ENCODE results near the gene SPRYD3. TPM values are rescaled to one million over a fixed set of nuclear protein-coding genes. Genes with fewer than 3 reads are reported as not detected.

SPRYD3 gene
- total RNA-seq, 2 donors from 2014 or later = 34.3 to 51.3 TPM

- DNase-seq (no peak), ATAC-seq (no peak)
- intact Hi-C loops (cut with DNase I) = loop anchor here (2.0 to 10.0 kb wide), 4 partner anchors 31 to 227 kb away; partner anchors contain the start of genes MYG1 (in 1 of the 2) and PFDN5 (in 1 of the 2)
Observed at GRCh38 chr12:53067074-53067992, 11.9 kb downstream of the SPRYD3 start.

- DNase-seq (peak; percentile 86), ATAC-seq (peak; percentile 44 to 71)
- intact Hi-C loops (cut with DNase I) = loop anchor here (2.0 to 10.0 kb wide), 4 partner anchors 33 to 229 kb away; partner anchors contain the start of genes MYG1 (in 1 of the 2) and PFDN5 (in 1 of the 2)
Observed at GRCh38 chr12:53065975-53066931, 12.9 kb downstream of the SPRYD3 start.

- ATAC-seq = peak in 1 of 2 donors; percentile 1
- intact Hi-C loops (cut with DNase I) = loop anchor here (5.0 to 10.0 kb wide), 3 partner anchors 127 to 229 kb away; partner anchors contain the start of genes MYG1 (in 1 of the 2) and PFDN5 (in 1 of the 2)
- no peak for DNase-seq
Observed at GRCh38 chr12:53065470-53065869, 13.7 kb downstream of the SPRYD3 start.

GRCh38 chr12:53064613-53065436 lies 14.4 kb downstream of the SPRYD3 start:
- DNase-seq = no peak
- no peak for ATAC-seq
- intact Hi-C loops (cut with DNase I) = loop anchor here (5.0 to 10.0 kb wide), 3 partner anchors 127 to 230 kb away; partner anchors contain the start of genes MYG1 (in 1 of the 2) and PFDN5 (in 1 of the 2)

- intact Hi-C loops (cut with DNase I) = loop anchor here in 1 of 2 donors (10.0 kb wide), 1 partner anchor 231 kb away; the partner anchor contains the start of genes MYG1 and PFDN5
- DNase-seq (peak; percentile 72), ATAC-seq (peak; percentile 8 to 41)
Observed at GRCh38 chr12:53063708-53064612, 15.2 kb downstream of the SPRYD3 start.

GRCh38 chr12:53062977-53063707 lies 16.0 kb downstream of the SPRYD3 start:
- ATAC-seq (no peak), DNase-seq (no peak)
- intact Hi-C loops (cut with DNase I) = loop anchor here in 1 of 2 donors (10.0 kb wide), 1 partner anchor 232 kb away; the partner anchor contains the start of genes MYG1 and PFDN5

- intact Hi-C loops (cut with DNase I) = loop anchor here in 1 of 2 donors (10.0 kb wide), 1 partner anchor 233 kb away; the partner anchor contains the start of genes MYG1 and PFDN5
- ATAC-seq = no peak
- no peak for DNase-seq
Observed at GRCh38 chr12:53062011-53062961, 16.9 kb downstream of the SPRYD3 start.

GRCh38 chr12:53061404-53062010 lies 17.7 kb downstream of the SPRYD3 start:
- intact Hi-C loops (cut with DNase I) = loop anchor here in 1 of 2 donors (10.0 kb wide), 1 partner anchor 233 kb away; the partner anchor contains the start of genes MYG1 and PFDN5
- no peak for DNase-seq

GRCh38 chr12:53060721-53061276 lies 18.4 kb downstream of the SPRYD3 start:
- intact Hi-C loops (cut with DNase I) = loop anchor here in 1 of 2 donors (10.0 kb wide), 1 partner anchor 234 kb away; the partner anchor contains the start of genes MYG1 and PFDN5

More at GRCh38 chr12:53061404-53062010, 17.7 kb downstream of the SPRYD3 start:
- no peak for ATAC-seq

GRCh38 chr12:53060064-53060720 lies 19.0 kb downstream of the SPRYD3 start:
- intact Hi-C loops (cut with DNase I) = loop anchor here in 1 of 2 donors (10.0 kb wide), 1 partner anchor 235 kb away; the partner anchor contains the start of genes MYG1 and PFDN5
- no peak for ATAC-seq
- DNase-seq = no peak

More at GRCh38 chr12:53060721-53061276, 18.4 kb downstream of the SPRYD3 start:
- ATAC-seq (no peak), DNase-seq (no peak)

GRCh38 chr12:53059434-53060063 lies 19.6 kb downstream of the SPRYD3 start:
- ATAC-seq = no peak
- DNase-seq = no peak
- intact Hi-C loops (cut with DNase I) = loop anchor here in 1 of 2 donors (10.0 kb wide), 1 partner anchor 235 kb away; the partner anchor contains the start of genes MYG1 and PFDN5

GRCh38 chr12:53058674-53059433 lies 20.3 kb downstream of the SPRYD3 start:
- no peak for DNase-seq
- no peak for ATAC-seq
- intact Hi-C loops (cut with DNase I) = no loop called here

Data from left cardiac atrium (tissue), 4 donors.